Medulla oblongata (tissue), 1 donor: ENCODE data around the gene LRRK1.

Experiments used
- DNase-seq: peaks from one replicate; pipeline ENCODE4 v3.0.0-alpha.2; 2015; ENCODE audit errors: extremely low spot score

The LRRK1 gene

DNA sequence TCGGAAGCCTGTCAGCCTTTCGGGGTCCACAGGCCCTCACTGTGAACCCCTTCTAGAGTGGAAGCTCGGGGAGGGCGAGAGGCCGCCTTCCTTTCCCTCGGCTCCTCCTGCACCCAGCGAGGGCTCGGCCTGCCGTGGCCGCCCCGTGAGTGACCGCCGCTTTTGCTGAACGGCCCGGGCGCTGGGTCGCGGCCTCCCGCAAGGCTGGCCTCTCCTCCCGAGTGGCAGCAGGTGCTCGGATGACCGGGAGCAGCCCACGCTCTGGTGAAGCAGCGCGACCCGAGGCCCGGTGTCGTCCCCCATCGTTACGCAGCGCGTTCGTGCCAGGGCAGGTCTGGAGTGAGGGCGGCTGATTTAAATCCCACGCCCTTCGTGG, 53.8 kb downstream of the LRRK1 start:
- no peak for DNase-seq

DNA sequence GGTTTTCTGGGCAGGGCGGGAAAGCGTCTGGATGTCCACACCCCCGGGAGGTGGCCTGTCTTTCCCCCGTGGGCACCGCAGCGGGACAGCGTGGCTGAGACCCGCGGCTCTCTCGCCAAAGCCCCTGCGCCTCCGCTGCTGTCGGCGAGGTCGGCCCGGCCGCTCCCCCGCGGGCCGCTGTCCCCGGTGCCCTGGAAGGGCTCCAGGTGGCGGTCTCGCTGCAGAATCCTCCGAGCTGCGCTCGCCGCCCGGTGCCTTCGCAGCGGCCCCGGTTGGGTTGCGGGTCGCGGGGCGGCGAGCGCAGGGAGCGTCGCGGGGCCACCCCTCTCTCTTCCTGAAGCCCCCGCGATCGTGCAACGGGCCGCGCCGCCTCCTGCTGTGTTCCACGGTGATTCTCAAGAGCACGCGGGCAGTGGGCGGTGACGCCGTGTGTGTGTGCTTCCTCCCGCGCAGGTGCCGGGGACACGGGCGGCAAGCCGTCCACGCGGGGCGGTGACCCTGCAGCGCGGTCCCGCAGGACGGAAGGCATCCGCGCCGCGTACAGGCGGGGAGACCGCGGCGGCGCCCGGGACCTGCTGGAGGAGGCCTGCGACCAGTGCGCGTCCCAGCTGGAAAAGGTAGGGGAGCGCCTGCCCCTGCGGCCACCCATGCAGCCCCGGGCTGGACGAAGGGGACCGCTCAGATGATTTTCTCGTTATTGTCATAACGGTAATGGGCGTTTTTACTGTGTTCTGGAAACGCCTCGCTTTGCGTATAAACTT, 54.4 kb downstream of the LRRK1 start:
- DNase-seq: no peak

- DNase-seq: no peak
Observed at GRCh38 chr15:100975043-100975442, 55.9 kb downstream of the LRRK1 start.

DNA sequence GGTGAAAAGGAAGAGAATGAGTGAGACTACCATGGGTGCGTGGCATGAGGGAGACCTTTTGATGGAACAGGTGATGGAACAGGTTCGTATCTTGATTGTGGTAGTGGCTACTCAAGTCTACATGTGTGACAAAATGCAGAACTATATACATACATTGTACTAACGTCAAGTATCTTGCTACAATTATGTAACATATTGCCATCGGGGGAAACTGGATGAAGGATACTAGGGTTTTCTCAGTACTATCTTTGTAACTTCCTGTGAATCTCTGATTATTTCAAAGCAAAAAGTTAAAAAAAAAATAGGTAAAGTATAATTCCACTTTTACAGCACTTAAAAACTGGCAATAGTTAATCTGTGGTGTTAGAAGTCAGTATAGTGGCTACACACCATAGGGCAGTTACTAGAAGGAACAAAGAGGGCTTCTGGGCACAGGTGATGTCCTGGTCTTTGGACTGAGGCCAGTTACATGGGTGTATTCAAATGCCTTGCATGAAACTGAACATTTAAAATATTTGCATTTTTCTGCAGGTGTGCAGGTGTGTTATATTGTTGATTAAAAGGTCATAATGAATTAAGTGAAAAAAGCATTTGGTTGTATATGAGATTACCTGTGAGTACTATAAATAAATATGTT, 61.4 kb downstream of the LRRK1 start:
- no peak for DNase-seq

GRCh38 chr15:100981086-100981485, 61.9 kb downstream of the LRRK1 start:
- no peak for DNase-seq

GRCh38 chr15:100983221-100983620, 64.1 kb downstream of the LRRK1 start:
- no peak for DNase-seq

DNA sequence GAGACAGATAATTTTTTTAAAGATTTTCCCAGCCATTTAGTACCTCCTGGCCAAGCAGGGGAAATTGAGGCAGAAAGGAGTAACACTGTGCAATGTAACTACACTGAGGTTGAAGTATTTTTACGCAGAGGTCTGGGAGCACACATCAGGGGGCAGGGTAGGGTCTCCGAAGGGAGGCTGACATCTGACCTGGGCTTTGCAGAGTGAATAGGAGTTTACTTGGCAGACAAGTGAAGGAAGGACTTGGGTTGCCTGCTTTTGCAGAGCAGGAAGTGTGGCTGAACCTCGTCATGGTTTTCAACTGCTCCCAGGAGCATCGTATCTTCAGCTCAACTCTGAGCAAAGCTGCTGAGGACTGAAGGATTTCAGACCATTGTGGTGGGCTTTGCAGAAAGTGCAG, 66.2 kb downstream of the LRRK1 start:
- DNase-seq: no peak

DNA sequence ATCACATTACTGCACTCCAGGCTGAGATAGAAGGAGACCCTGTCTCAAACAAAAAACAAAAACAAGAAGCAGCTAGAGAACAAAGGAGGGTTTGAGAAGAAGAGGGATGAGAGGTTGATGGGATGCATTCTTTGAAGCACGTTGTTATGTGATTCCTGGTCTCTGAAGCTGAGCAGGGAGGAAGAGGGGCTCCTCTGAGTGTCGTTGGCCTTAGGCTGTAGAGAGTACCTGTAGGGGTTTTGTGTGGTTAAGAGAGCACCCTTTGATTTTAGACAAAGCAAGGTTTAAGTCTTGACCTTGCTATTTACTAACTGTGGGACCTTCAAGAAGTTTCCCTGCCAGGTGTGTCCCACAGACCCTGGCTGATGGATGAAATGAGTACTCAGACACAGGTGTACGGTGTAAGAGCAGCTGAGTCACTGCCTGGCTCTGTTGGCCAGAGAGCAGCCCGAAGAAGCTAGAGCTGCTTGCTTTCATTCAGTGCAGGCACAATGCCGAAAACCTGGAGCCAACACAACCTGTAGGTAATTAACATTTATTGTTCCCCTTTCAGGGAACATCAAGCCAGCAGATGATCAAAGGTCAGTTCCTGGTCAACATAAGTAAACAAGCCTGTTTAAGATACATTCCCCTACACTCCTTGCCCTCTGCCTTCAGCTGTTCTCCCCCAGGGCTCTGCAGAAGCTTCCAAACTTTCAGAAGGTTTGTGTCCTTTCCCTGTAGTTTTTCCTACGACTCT, 67.2 kb downstream of the LRRK1 start:
- no peak for DNase-seq

DNA sequence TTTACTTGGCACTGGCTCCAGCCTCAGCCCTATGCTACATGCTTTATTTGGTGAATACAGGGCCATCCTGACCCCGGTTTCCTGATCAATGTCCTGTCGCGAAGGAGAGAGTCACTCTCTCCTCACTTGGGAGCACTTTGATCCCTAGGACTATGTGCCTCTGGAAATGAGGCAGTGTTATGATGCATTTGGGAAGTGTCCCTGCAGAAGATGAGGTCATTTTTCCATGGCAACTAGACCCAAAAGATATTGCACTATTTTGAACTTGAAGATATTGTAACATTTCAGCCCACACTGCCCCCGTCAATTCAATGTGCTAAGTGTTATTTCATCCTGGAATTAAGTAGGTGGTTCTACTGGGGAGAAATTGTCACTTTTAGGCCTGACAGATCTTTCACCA, 68.0 kb downstream of the LRRK1 start:
- no peak for DNase-seq

- no peak for DNase-seq
Observed at GRCh38 chr15:100988297-100988696, 69.1 kb downstream of the LRRK1 start.

DNA sequence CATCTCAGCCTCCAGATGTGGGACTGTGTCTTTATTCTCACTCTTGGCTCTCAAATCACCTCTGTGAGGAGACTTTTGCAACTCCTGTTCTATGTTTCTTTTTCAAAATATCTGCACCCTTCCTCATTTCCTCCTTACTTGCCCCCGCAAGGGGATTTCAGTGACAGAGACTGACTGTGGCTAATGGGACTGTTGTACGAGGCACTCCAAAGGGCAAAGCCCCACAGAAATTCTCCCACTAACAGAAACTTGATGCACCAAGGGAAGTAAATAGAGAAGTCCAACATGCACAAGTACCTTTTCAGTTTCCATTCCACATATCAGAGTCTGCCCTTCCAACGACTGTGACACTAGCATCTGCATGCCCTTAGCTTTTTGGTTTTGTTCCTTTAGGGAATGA, 69.7 kb downstream of the LRRK1 start:
- DNase-seq: no peak

DNA sequence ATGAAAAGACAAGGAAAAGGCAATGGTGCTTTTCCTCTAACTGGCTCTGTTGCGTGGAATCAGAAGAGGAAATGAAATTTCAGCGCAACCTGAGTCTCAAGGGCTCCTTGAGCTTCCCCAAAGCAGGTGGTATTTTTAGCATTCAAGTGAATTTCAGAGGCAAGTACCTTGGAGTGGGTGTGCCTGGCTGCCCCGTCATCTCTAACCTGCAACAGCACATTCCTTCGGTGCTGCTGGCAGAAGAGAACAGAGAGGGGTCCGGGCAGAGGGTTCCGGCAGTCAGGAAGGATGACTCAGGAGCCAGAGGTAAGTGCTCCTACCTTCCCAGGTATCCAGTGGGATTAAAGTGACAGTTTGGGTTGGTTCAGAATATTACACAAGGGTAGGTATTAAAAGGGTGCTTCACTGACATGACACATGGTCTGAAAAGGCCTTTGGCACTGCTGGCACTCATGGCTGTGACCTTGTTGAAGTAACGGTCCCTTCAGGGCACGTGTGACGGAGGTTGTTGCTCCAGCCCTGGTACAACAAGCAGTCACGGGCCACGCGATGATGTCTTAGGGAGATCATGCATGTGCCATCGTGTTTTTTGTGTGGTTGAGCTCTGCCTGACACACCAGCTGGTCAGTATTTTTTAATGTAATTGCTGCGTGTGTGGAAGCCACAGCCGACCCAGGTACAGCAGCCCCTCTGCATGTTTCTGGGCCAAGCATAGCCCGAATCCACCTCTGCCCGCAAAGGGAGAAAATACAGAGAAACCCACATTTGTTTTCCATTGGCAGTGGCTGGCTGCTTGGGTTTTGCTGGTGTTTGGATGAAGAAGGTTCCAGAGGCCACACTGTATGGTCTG, 75.7 kb downstream of the LRRK1 start:
- DNase-seq: no peak

GRCh38 chr15:100995471-100996430, 76.6 kb downstream of the LRRK1 start:
- DNase-seq: no peak

DNA sequence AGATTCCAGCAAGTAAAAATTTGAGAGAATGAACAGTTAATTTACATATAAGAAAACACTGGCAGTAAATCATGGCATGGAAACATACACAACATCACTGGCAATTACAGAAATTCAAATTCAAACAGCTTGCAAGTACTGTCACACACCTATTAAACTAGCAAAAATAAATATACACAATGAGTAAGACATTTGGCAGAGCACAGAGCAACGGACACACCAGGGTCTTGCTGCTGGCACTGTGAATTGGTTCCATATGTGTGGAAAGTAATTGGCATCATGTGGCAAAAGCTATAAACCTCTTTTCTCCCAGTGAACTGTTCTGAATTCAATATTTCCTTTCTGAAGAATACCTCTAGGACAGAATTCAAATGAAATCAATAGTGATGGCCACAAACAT, 78.3 kb downstream of the LRRK1 start:
- no peak for DNase-seq

GRCh38 chr15:100998630-100999029, 79.5 kb downstream of the LRRK1 start:
- no peak for DNase-seq

- DNase-seq: no peak
Observed at GRCh38 chr15:100999369-100999768, 80.2 kb downstream of the LRRK1 start.

GRCh38 chr15:101000271-101000681, 81.1 kb downstream of the LRRK1 start:
- no peak for DNase-seq

- DNase-seq: no peak
Observed at GRCh38 chr15:101001056-101001455, 81.9 kb downstream of the LRRK1 start.

- no peak for DNase-seq
Observed at GRCh38 chr15:101001796-101002195, 82.6 kb downstream of the LRRK1 start.

- DNase-seq: peak; percentile 64
Observed at GRCh38 chr15:101003081-101003480, 83.9 kb downstream of the LRRK1 start.

GRCh38 chr15:101003706-101004105, 84.5 kb downstream of the LRRK1 start:
- no peak for DNase-seq
